CD4-positive, alpha-beta T cell treated with Interleukin-10 for 1 hour (primary cell): Measurements from ENCODE around the gene TUT1.

Source experiments
- DNase-seq: peaks from one replicate; pipeline ENCODE4 v3.0.0-alpha.2; 2020

TUT1 gene

DNA sequence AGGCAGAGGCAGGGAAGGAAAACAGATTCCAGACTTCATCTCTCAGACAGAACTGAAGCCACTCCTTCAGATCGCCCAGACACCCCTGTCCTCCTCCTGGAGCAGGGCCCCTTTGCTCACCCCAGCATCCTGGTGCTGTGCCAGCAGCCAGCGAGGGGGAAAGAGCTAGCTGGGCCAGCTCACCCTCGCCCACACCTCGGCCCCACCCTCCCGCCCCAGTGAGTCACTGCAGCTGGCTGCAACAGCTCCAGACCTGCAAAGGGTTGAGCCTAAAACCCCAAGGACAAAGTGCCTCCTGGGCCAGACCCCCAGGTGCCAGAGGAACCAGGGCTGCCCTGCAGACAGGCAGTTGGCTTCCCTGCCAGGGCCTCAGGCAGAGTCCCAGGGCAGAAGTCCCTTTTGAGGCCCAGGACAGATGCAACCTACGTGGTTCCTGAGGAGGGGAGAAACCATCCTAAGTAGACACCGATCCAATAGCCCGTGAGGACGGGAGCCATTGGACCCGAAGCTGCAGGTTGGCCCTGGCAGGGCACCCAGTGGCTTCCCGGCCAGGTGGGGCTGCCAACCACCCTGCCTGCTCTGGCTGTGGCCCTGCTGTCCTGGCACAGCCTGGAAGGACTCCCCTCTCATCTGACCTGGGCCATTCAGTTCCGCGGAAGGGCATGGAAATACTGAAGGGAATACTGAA, 51.9 kb downstream of the TUT1 start:
- no peak for DNase-seq

DNA sequence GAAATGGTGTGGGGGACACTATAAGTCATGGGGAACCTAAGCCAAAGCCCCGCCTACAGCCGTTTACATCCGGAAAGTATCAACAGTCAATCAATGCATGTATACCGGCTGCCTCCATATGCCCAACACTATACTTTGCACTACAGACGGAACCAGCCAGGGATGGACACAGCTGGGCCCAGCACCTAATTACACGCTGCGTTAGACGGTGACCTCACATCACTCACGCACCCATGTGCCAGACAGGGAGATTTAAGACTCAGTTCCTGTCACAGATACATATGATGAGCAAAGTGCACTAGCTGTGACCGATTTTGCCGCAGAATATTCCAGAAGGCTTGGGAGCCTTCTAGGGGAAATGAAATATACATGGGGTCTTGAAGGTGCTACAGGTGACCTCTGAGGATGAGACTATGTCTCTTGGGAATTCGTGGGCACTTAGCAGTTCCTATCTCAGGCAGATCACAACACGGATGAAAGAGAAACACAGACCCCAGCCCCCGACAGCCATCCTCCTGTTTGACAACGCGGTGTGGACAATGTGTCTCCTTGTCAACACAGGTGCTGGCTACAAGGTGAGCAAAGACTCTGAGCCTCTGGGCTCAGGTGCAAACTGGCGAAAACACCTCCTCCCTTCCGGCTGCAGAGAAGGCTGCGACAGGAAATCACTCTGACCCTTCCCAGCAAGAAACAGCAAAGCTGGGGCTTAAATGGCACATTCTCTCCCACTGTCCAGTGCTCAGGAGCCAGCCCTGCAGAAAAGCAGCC, 52.7 kb downstream of the TUT1 start:
- DNase-seq, result no peak

DNA sequence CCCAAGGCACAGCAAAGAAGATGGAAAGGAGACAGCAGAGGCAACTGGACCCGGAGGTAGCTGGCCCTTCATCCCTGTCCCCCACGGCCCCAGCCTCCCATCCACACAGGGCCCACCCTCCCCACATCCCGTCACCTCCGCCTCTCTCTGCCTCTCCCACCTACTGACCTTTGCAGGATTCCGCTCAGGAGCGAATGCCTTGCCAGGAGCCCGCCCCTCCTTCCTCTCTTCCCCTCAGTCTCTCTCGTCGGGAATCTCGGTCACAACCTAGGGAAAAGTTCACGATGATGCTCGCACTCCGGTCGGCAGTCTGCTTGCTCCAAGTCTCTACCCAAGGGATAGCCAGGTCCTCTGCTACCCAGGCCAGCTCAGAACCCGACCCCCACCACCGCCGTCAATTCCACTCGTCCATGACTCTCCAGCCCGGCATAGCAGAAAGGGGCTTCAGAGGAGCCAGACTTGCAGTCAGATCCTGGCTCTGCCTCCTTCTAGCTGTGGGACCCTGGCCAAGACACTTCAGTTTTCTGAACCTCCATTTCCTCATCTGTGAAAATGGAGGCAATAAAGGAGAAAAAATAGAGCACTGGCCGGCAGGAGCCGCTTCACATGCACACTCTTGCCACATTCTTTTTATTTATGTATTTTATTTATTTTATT, 54.9 kb downstream of the TUT1 start:
- no peak for DNase-seq

DNA sequence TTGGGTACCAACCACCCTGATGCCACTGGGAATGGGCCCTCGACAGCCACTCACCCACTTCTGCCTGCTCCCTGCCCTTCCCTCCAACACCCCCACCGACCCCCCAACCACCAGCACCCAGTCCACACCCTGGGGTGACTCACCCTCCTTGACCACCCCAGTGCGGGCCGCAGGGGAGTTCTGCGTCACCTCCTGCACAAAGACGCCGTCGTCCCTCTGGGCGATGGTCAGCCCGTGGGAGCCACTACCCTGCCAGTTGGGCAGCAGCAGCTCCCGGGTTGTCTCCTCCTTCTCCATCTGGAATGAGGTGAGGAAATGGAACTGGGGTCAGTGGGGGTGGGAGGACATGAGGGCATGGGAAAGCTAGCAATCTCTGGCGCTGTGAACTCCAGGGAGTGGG, 55.5 kb downstream of the TUT1 start:
- no peak for DNase-seq

DNA sequence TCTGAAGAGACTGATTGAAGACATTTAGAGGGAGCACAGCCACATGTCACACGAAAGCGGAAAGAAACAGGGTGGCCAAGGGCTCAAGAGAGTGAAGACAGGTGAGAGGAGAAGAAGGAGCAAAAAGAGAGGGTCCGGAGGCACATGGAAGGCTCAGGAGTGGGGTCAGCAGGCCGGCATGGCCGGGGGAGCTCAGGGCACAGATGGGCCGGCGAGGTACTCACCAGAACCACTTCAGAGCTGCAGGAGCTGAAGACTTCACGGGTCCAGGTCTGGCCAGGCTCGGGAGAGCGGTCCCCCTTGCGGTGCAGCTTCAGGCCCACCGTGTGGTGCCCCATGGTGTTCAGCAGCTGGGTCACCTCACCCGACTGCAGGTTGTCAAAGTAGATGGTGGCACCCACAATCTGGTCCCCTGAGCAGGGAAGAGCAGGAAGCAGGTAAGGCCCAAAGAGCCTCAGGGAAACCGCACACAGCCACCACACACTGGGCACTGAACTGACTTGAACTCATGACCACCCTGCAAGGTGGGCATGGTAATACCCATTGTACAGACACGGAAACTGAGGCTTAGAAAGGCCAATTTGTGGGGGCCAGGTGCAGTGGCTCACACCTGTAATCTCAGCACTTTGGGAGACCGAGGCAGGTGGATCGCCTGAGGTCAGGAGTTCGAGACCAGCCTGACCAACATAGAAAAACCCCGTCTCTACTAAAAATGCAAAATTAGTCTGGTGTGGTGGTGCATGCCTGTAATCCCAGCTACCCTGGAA, 56.4 kb downstream of the TUT1 start:
- no peak for DNase-seq

DNA sequence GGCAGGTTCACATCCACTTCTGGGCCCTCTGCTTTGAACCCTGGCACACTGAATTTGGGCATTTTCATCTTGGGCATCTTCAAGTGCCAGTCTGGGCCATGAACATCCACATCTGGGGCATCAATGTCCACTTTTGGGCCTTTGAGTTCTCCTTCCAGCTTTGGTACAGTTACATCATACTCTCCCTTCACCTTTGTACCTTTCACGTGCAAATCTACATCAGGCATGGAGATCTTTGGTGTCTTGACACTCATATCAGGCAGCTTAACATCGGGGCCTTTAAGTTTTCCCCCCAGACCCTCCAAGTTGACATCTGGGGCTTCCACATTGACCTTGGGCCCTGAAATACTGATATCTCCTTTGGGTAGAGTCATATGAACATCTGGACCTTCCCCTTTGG, 59.2 kb downstream of the TUT1 start:
- no peak for DNase-seq
